Mucosa of stomach (tissue), 1 donor: Measurements from ENCODE around the gene LAIR2.

Experiments used
- H3K27me3 ChIP-seq: one replicate; pipeline ENCODE4 v1.7.0; 2013; ENCODE audit warnings: mild to moderate bottlenecking, low read length; ENCODE audit not compliant: control insufficient read depth, insufficient read depth
- H3K36me3 ChIP-seq: one replicate; pipeline ENCODE4 v1.7.0; 2013; ENCODE audit warnings: low read length; ENCODE audit not compliant: control insufficient read depth, insufficient read depth
- H3K4me1 ChIP-seq: one replicate; pipeline ENCODE4 v1.7.0; 2013; ENCODE audit warnings: mild to moderate bottlenecking, low read length; ENCODE audit not compliant: control insufficient read depth, insufficient read depth
- H3K4me3 ChIP-seq: one replicate; pipeline ENCODE4 v1.7.0; 2013; ENCODE audit warnings: low read length
- H3K9ac ChIP-seq: one replicate; pipeline ENCODE4 v1.7.0; 2013; ENCODE audit warnings: mild to moderate bottlenecking, low read length, moderate library complexity
- H3K9me3 ChIP-seq: one replicate; pipeline ENCODE4 v1.7.0; 2013; ENCODE audit warnings: mild to moderate bottlenecking, low read length, moderate library complexity; ENCODE audit not compliant: control insufficient read depth
- donor health status: Pancreatic carcinoma.

LAIR2 gene

GRCh38 chr19:54502518-54503048 lies at the start of gene LAIR2:
Gene LAIR2, plus strand, starts transcription at chr19:54502831. Its CDS starts 88 bp downstream, at chr19:54502919.
- Histone ChIP-seq H3K9me3 (no peaks in the 10 kb centered on the region), H3K4me1 (peaks cover 5% of the 10 kb centered on the region), H3K36me3 (no peaks in the 10 kb centered on the region), H3K9ac (no peak within 1 kb of the TSS), H3K27me3 (no peaks in the 10 kb centered on the region), H3K4me3 (no peak within 1 kb of the TSS)

DNA sequence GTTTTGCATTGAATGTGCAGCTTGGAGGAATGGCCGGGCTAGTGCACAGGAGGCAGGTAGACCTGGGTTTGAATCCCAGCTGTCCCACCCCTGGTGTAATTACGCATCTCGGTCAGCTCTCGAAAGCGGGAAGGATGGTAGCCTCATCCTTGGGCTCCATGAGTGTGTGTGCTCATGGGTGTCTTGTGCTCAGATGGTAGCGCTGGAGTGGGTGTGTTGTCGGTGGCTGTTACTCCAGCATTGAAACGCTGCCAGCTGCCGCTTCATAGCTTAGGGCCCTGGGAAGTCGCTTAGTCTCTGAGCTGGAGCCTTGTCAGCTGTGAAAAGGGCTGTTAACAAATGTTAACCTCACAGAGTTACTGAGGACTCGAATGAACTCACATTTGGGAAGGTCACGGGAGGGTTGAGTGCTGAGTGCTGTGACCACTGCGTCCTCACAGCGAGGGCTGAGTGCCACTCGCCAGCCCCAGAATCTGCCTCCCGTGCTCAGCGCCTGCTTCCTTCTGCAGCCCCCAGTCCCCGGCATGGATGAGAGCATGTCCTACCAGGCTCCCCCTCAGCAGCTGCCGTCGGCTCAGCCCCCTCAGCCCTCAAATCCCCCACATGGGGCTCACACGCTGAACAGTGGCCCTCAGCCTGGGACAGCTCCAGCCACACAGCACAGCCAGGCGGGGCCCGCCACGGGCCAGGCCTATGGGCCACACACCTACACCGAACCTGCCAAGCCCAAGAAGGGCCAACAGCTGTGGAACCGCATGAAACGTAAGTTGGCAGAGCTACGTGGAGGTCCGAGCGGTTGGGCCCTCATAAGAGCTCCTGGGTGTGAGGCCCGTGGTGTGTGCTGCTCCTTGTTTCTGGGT lies 48.5 kb upstream of the LAIR2 start:
- Histone ChIP-seq H3K4me1 (peaks cover 33% of the 10 kb centered on the region), H3K36me3 (peaks cover 58% of the 10 kb centered on the region), H3K27me3 (no peaks in the 10 kb centered on the region), H3K9ac (no peak overlapping the region), H3K4me3 (no peak overlapping the region), H3K9me3 (no peaks in the 10 kb centered on the region)

DNA sequence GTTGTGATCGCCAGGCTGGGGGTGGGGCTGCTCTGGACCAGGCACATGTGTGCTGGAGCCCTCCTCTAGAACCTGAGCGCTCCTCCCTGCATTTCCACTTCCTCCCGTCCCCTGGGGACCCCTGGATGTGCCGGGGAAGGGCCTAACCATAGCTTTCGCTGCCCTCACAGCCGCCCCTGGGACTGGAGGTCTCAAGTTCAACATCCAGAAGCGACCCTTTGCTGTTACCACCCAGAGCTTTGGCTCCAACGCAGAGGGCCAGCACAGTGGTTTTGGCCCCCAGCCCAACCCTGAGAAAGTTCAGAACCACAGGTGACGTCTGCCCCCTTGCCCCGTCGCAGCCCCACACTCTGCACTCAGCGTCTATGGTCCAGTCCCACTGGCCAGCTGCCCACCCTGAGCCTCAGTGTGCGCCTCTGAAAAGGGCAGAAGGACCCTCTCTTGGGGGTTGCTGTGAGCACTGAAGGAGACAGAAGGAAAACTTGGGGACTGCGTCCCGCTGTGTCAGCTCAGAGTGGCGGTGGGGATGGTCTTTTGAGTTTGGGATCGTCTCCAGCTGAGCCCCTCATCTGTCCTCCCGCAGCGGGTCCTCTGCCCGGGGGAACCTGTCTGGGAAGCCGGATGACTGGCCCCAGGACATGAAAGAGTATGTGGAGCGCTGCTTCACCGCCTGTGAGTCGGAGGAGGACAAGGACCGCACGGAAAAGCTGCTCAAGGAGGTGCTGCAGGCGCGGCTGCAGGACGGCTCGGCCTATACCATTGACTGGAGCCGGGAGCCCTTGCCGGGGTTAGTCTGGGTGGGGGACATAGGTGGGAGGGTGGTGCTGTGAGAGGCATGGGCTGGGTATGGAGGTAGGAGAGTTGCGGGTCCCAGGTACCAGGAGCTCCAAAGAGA lies 47.6 kb upstream of the LAIR2 start:
- H3K9me3 ChIP-seq: no peaks in the 10 kb centered on the region

DNA sequence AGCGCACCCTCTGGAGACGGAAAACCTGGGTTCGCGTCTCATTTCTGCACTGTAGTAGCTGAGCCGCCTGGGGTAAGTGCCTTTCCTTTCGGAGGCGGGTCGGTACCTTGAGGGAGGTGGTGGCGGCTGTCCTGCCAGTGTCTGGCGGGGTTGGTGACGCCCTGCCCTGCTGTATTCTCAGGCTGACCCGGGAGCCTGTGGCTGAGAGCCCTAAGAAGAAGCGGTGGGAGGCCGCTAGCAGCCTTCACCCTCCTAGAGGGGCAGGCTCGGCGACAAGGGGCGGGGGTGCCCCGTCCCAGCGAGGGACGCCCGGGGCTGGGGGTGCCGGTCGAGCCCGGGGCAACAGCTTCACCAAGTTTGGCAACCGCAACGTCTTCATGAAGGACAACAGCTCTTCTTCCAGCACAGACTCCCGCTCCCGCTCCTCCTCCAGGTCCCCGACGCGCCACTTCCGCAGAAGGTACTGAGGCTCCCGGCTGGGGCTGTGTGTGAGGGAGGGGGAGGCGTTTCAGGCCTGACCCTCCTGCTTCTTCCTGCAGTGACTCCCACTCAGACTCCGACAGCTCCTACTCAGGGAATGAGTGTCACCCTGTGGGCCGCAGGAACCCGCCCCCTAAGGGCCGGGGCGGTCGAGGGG lies 46.7 kb upstream of the LAIR2 start:
- Histone ChIP-seq H3K36me3 (peaks cover 59% of the 10 kb centered on the region), H3K4me1 (peaks cover 34% of the 10 kb centered on the region), H3K27me3 (no peaks in the 10 kb centered on the region), H3K9me3 (no peaks in the 10 kb centered on the region), H3K9ac (no peak overlapping the region), H3K4me3 (no peak overlapping the region)

More for the DNA sequence above, 47.6 kb upstream of the LAIR2 start:
- Histone ChIP-seq H3K27me3 (no peaks in the 10 kb centered on the region), H3K36me3 (peaks cover 59% of the 10 kb centered on the region), H3K4me1 (peaks cover 39% of the 10 kb centered on the region), H3K4me3 (no peak overlapping the region), H3K9ac (no peak overlapping the region)

- Histone ChIP-seq H3K4me1 (peaks cover 33% of the 10 kb centered on the region), H3K4me3 (no peak overlapping the region), H3K9ac (no peak overlapping the region), H3K27me3 (no peaks in the 10 kb centered on the region), H3K36me3 (peaks cover 59% of the 10 kb centered on the region), H3K9me3 (no peaks in the 10 kb centered on the region)
Measured at GRCh38 chr19:54456423-54457373, 45.9 kb upstream of the LAIR2 start.

- H3K9ac ChIP-seq: no peak overlapping the region
- no peaks in the 10 kb centered on the region for H3K27me3 ChIP-seq
- peaks cover 31% of the 10 kb centered on the region for H3K4me1 ChIP-seq
- peaks cover 47% of the 10 kb centered on the region for H3K36me3 ChIP-seq
- no peaks in the 10 kb centered on the region for H3K9me3 ChIP-seq
- H3K4me3 ChIP-seq: no peak overlapping the region
Measured at GRCh38 chr19:54457773-54458647, 44.6 kb upstream of the LAIR2 start.

- H3K9me3 ChIP-seq: no peaks in the 10 kb centered on the region
- no peak overlapping the region for H3K9ac ChIP-seq
- peaks cover 40% of the 10 kb centered on the region for H3K36me3 ChIP-seq
- H3K4me1 ChIP-seq: peaks cover 30% of the 10 kb centered on the region
- no peaks in the 10 kb centered on the region for H3K27me3 ChIP-seq
- H3K4me3 ChIP-seq: no peak overlapping the region
Measured at GRCh38 chr19:54458648-54459281, 43.9 kb upstream of the LAIR2 start.

GRCh38 chr19:54459282-54460229 lies 43.1 kb upstream of the LAIR2 start:
- Histone ChIP-seq H3K36me3 (peaks cover 32% of the 10 kb centered on the region), H3K9me3 (no peaks in the 10 kb centered on the region), H3K4me1 (peaks cover 34% of the 10 kb centered on the region), H3K9ac (peak overlapping the region; percentile 47), H3K27me3 (no peaks in the 10 kb centered on the region), H3K4me3 (no peak overlapping the region)

- no peaks in the 10 kb centered on the region for H3K27me3 ChIP-seq
- peaks cover 25% of the 10 kb centered on the region for H3K36me3 ChIP-seq
- no peak overlapping the region for H3K4me3 ChIP-seq
- no peaks in the 10 kb centered on the region for H3K9me3 ChIP-seq
- H3K4me1 ChIP-seq: peaks cover 38% of the 10 kb centered on the region
- H3K9ac ChIP-seq: peak overlapping the region; percentile 47
Measured at GRCh38 chr19:54460230-54461005, 42.2 kb upstream of the LAIR2 start.
